Measurements from ENCODE around the gene TGM6.

DNA sequence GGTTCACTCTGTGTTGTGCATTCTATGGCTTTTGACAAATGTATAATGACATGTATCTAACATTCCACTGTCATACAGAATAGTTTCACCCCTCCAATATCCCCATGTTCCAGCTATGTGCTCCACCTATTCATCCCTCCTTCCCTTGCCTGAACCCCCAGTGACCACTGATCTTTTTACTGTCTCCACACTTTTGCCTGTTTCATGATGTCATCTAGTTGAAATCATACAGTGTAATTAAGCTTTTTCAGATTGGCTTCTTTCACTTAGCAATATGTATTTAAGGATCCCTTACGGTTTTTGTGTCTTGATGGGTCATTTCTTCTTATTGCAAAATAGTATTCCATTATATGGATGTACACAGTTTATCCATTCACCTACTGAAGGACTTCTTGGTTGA lies 39.8 kb downstream of the TGM6 start:
- TF ChIP-seq, protein P1, sequence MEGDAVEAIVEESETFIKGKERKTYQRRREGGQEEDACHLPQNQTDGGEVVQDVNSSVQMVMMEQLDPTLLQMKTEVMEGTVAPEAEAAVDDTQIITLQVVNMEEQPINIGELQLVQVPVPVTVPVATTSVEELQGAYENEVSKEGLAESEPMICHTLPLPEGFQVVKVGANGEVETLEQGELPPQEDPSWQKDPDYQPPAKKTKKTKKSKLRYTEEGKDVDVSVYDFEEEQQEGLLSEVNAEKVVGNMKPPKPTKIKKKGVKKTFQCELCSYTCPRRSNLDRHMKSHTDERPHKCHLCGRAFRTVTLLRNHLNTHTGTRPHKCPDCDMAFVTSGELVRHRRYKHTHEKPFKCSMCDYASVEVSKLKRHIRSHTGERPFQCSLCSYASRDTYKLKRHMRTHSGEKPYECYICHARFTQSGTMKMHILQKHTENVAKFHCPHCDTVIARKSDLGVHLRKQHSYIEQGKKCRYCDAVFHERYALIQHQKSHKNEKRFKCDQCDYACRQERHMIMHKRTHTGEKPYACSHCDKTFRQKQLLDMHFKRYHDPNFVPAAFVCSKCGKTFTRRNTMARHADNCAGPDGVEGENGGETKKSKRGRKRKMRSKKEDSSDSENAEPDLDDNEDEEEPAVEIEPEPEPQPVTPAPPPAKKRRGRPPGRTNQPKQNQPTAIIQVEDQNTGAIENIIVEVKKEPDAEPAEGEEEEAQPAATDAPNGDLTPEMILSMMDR (conservative IDR thresholded peaks at IDR 0.05 in 1 of 2, IDR thresholded peaks at IDR 0.05 in 1 of 2; ENCODE audit: extremely low read depth in 1 of 2, insufficient read depth in 1 of 2, low read depth in 1 of 2, low read length in 2 of 2): no peak
- TF ChIP-seq EZH2 (IDR thresholded peaks at IDR 0.05; ENCODE audit: borderline replicate concordance, low read length): no peak
